A549 treated with CpdA at 1 μM for 4 hours (cell line): ENCODE results near the gene NIP7. TPM values are rescaled to one million over a fixed set of nuclear protein-coding genes. Genes with fewer than 3 reads are reported as not detected.

Experiments used
- total RNA-seq: library from RNA; stranded (reverse); fragments of 200-300 nt; extraction: Qiagen RNA extraction; gene quantifications from 5 replicates; pipeline ENCODE4 v1.2.3, GENCODE V29; 2022; ENCODE audit warnings: low read depth

The NIP7 gene
- total RNA-seq, result 52.1 to 79.4 TPM (median 55.4 TPM) in 5 replicates

GRCh38 chr16:69339289-69340094 is at the start of gene NIP7, which contains the start of gene COG8:
NIP7 (plus strand) TSS chr16:69339772; CDS start chr16:69339830, 58 bp downstream.
COG8 (minus strand) TSS chr16:69339564; CDS start chr16:69339552, 12 bp downstream.

GRCh38 chr16:69310653-69311532 is 28.7 kb upstream of the NIP7 start, which contains the start of gene VPS4A:
VPS4A (plus strand) TSS chr16:69311350; CDS start chr16:69311512, 162 bp downstream.

GRCh38 chr16:69330286-69331109 is 9.1 kb upstream of the NIP7 start, which contains the start of gene PDF:
PDF (minus strand) TSS chr16:69330588; CDS start chr16:69330570, 18 bp downstream.

GRCh38 chr16:69351309-69352027 is 11.9 kb downstream of the NIP7 start, which contains the start of gene TMED6:
TMED6 (minus strand) TSS chr16:69351786; CDS start chr16:69351753, 33 bp downstream.

Other genes with a start within 250 kb of the NIP7 start
- 31.6 to 47.6 TPM (median 42.9 TPM) in 5 replicates for gene HAS3, start 234.1 kb upstream of the NIP7 start, total RNA-seq
- 102 to 135 TPM (median 133 TPM) in 5 replicates for gene CHTF8, start 207.2 kb upstream of the NIP7 start, total RNA-seq
- 84.6 to 91.9 TPM (median 87.8 TPM) in 5 replicates for gene UTP4, start 207.1 kb upstream of the NIP7 start, total RNA-seq
- 5.4 to 7.2 TPM (median 6.7 TPM) in 5 replicates for gene SNTB2, start 152.6 kb upstream of the NIP7 start, total RNA-seq
- 29.2 to 32.6 TPM (median 31.2 TPM) in 5 replicates for gene VPS4A, start 28.4 kb upstream of the NIP7 start, total RNA-seq
- gene PDF, start 9.2 kb upstream of the NIP7 start, total RNA-seq, result 23.3 to 46.3 TPM (median 37.0 TPM) in 5 replicates
- 18.9 to 29.2 TPM (median 27.2 TPM) in 5 replicates for gene COG8, start 208 bp upstream of the NIP7 start, total RNA-seq
- gene TMED6, start 12.0 kb downstream of the NIP7 start, total RNA-seq, result 0.06 TPM in 1 of 5 replicates, not detected in the others
- 20.3 to 28.4 TPM (median 23.6 TPM) in 5 replicates for gene TERF2, start 46.2 kb downstream of the NIP7 start, total RNA-seq
- gene CYB5B, start 84.8 kb downstream of the NIP7 start, total RNA-seq, result 197 to 229 TPM (median 216 TPM) in 5 replicates
- gene NFAT5, start 226.2 kb downstream of the NIP7 start, total RNA-seq, result 5.1 to 8.5 TPM (median 7.8 TPM) in 5 replicates